Fibroblast of skin of abdomen (primary cell): ENCODE results near the gene PPM1H.
A peak's percentile ranks its signal among the peaks of the same experiment; 100 is the strongest.

Experiments
- DNase-seq: peaks from one replicate; pipeline ENCODE4 v3.0.0-alpha.2; 2013

Gene PPM1H

GRCh38 chr12:62642486-62642885 is 292.5 kb downstream of the PPM1H start:
- DNase-seq = no peak

- peak; percentile 72 for DNase-seq
These were observed 294.0 kb downstream of the PPM1H start for GRCh38 chr12:62640910-62641448.

- no peak for DNase-seq
These were observed 297.3 kb downstream of the PPM1H start for GRCh38 chr12:62637679-62638078.

- DNase-seq = no peak
These were observed 299.3 kb downstream of the PPM1H start for GRCh38 chr12:62635649-62636048.

GRCh38 chr12:62632411-62632918 is 302.5 kb downstream of the PPM1H start:
- DNase-seq = peak; percentile 55

- peak; percentile 99 for DNase-seq
These were observed 303.2 kb downstream of the PPM1H start for GRCh38 chr12:62631471-62632410.

GRCh38 chr12:62629971-62630739 is 304.8 kb downstream of the PPM1H start:
- DNase-seq = no peak

GRCh38 chr12:62629413-62629812 is 305.5 kb downstream of the PPM1H start:
- DNase-seq = no peak

GRCh38 chr12:62627181-62627580 is 307.8 kb downstream of the PPM1H start:
- DNase-seq = no peak

GRCh38 chr12:62625228-62625627 is 309.7 kb downstream of the PPM1H start:
- peak; percentile 55 for DNase-seq

GRCh38 chr12:62622177-62622576 is 312.8 kb downstream of the PPM1H start:
- no peak for DNase-seq

GRCh38 chr12:62621101-62621638 is 313.8 kb downstream of the PPM1H start:
- no peak for DNase-seq

GRCh38 chr12:62618930-62619329 is 316.0 kb downstream of the PPM1H start:
- no peak for DNase-seq

GRCh38 chr12:62618319-62618718 is 316.6 kb downstream of the PPM1H start:
- DNase-seq = no peak

GRCh38 chr12:62613081-62613480 is 321.9 kb downstream of the PPM1H start:
- peak; percentile 62 for DNase-seq

GRCh38 chr12:62606654-62607053 is 328.3 kb downstream of the PPM1H start:
- no peak for DNase-seq

- no peak for DNase-seq
These were observed 329.0 kb downstream of the PPM1H start for GRCh38 chr12:62605981-62606380.

- DNase-seq = peak; percentile 54
These were observed 330.1 kb downstream of the PPM1H start for GRCh38 chr12:62604871-62605270.

- DNase-seq = no peak
These were observed 330.6 kb downstream of the PPM1H start for GRCh38 chr12:62604373-62604772.

- DNase-seq = no peak
These were observed 331.2 kb downstream of the PPM1H start for GRCh38 chr12:62603811-62604098.

GRCh38 chr12:62603061-62603810 is 331.7 kb downstream of the PPM1H start:
- DNase-seq = peak; percentile 87
